ENCODE results near the gene FRAS1.
"Not testable (repeated sequence)": the region's sequence is repeated elsewhere in the genome, so short reads cannot be mapped to it uniquely, and the experiment has no call there.

- not testable (repeated sequence) for TF ChIP-seq POLR2A, CTCF (IDR thresholded peaks at IDR 0.05)
Measured at GRCh38 chr4:78275450-78275849, 218.3 kb downstream of the FRAS1 start.
